AG04450 (cell line): ENCODE data around the gene GPC6. TPM values are rescaled to one million over a fixed set of nuclear protein-coding genes. Genes with fewer than 3 reads are reported as not detected.

Experiments
- CTCF ChIA-PET: fragments of 300-600, 350-600 bp; formaldehyde crosslinking; extraction: SDS; loops from one replicate; lab custom pipeline; 2022; ENCODE audit warnings: antibody characterized with exemption, inconsistent platforms; lab: Charles Lee
- POLR2A ChIA-PET: fragments of 350-600 bp; formaldehyde crosslinking; extraction: SDS; loops from one replicate; lab custom pipeline; 2021; ENCODE audit warnings: antibody characterized with exemption, inconsistent platforms; lab: Yijun Ruan, JAX
- DNase-seq: peaks from one replicate; pipeline ENCODE4 v3.0.0-alpha.2; 2011; ENCODE audit warnings: low read depth, low spot score
- H3K27ac ChIP-seq: one replicate; pipeline ENCODE4 v1.5.1; 2012; ENCODE audit warnings: low read depth, low read length, control low read depth
- H3K27me3 ChIP-seq: one replicate; pipeline ENCODE4 v1.6.0; 2012; ENCODE audit warnings: low read length; ENCODE audit not compliant: control insufficient read depth, insufficient read depth
- H3K4me3 ChIP-seq: 2 replicates; pipeline ENCODE4 v1.5.1; 2011; ENCODE audit warnings: mild to moderate bottlenecking, low read depth, low read length, control low read depth
- H3K9me3 ChIP-seq: 2 replicates; pipeline ENCODE4 v1.5.1; 2012; ENCODE audit warnings: low read length; ENCODE audit not compliant: control insufficient read depth, insufficient read depth
- CTCF ChIP-seq: IDR thresholded peaks from 2 replicates; pipeline ENCODE4 v1.5.1; 2011; ENCODE audit warnings: low read depth, low read length, control low read depth, inconsistent platforms
- polyA plus RNA-seq: library from polyadenylated mRNA; depleted of rRNA; stranded (reverse); fragments of >200 nt; gene quantifications from 2 replicates; pipeline ENCODE4 v1.2.3, GENCODE V29; 2011

The GPC6 gene
- polyA plus RNA-seq, 1 experiment: 40.4 TPM

GRCh38 chr13:93286047-93286446, 59.4 kb downstream of the GPC6 start:
- Histone ChIP-seq H3K4me3 (no peak overlapping the region), H3K9me3 (no peaks in the 10 kb centered on the region), H3K27me3 (no peaks in the 10 kb centered on the region), H3K27ac (no peak overlapping the region)
- ChIA-PET CTCF (no interaction called here), POLR2A (no interaction called here)
- no peak for TF ChIP-seq CTCF
- DNase-seq: no peak

GRCh38 chr13:93289053-93289452, 62.4 kb downstream of the GPC6 start:
- Histone ChIP-seq H3K27ac (no peak overlapping the region), H3K9me3 (no peaks in the 10 kb centered on the region), H3K27me3 (no peaks in the 10 kb centered on the region), H3K4me3 (no peak overlapping the region)
- CTCF ChIA-PET: no interaction called here
- no peak for DNase-seq
- TF ChIP-seq CTCF: no peak
- POLR2A ChIA-PET: no interaction called here

- H3K27me3 ChIP-seq: no peaks in the 10 kb centered on the region
- H3K4me3 ChIP-seq: no peak overlapping the region
- POLR2A ChIA-PET: no interaction called here
- CTCF ChIA-PET: no interaction called here
- no peak for TF ChIP-seq CTCF
- H3K9me3 ChIP-seq: no peaks in the 10 kb centered on the region
- no peak overlapping the region for H3K27ac ChIP-seq
- no peak for DNase-seq
Measured at GRCh38 chr13:93289842-93290241, 63.2 kb downstream of the GPC6 start.

GRCh38 chr13:93290503-93290902, 63.9 kb downstream of the GPC6 start:
- Histone ChIP-seq H3K9me3 (no peaks in the 10 kb centered on the region), H3K27me3 (no peaks in the 10 kb centered on the region), H3K27ac (no peak overlapping the region), H3K4me3 (no peak overlapping the region)
- CTCF ChIA-PET: no interaction called here
- POLR2A ChIA-PET: no interaction called here
- TF ChIP-seq CTCF: no peak
- DNase-seq: no peak

GRCh38 chr13:93292366-93292765, 65.8 kb downstream of the GPC6 start:
- CTCF ChIA-PET: no interaction called here
- H3K4me3 ChIP-seq: no peak overlapping the region
- POLR2A ChIA-PET: no interaction called here
- H3K27me3 ChIP-seq: no peaks in the 10 kb centered on the region
- H3K27ac ChIP-seq: no peak overlapping the region
- DNase-seq: no peak
- no peaks in the 10 kb centered on the region for H3K9me3 ChIP-seq
- TF ChIP-seq CTCF: no peak
